Adipose tissue (tissue), 3 donors: ENCODE results near the gene TSPAN10. TPM values are rescaled to one million over a fixed set of nuclear protein-coding genes. Genes with fewer than 3 reads are reported as not detected.
"Not testable (repeated sequence)": the region's sequence is repeated elsewhere in the genome, so short reads cannot be mapped to it uniquely, and the experiment has no call there.

Source experiments
- H3K27ac ChIP-seq: one replicate; pipeline ENCODE4 v1.5.1; 2013; ENCODE audit warnings: low read depth, low read length
- WGBS, 3 donors: extraction: QIAGEN DNeasy Blood & Tissue Kit; methylation state at CpG; one replicate each; pipeline ENCODE4 v1.1.7; 2013; 5-methylcytosine and 5-hydroxymethylcytosine counted together
- polyA plus RNA-seq, 3 donors: library from polyadenylated mRNA; stranded (reverse); fragments of 200-250 nt; gene quantifications; one replicate each; pipeline ENCODE4 v1.2.3, GENCODE V29; 2013
- donor health status: healthy with polysubstance abuse.
- donor health status: Bipolar disorder and iron deficiency.
- donor health status: healthy.

TSPAN10 gene
- 1 to 10 TPM in 1 of 3 donors, under 1 TPM in 2; 0.79 to 1.3 (median 0.86) TPM for polyA plus RNA-seq

DNA sequence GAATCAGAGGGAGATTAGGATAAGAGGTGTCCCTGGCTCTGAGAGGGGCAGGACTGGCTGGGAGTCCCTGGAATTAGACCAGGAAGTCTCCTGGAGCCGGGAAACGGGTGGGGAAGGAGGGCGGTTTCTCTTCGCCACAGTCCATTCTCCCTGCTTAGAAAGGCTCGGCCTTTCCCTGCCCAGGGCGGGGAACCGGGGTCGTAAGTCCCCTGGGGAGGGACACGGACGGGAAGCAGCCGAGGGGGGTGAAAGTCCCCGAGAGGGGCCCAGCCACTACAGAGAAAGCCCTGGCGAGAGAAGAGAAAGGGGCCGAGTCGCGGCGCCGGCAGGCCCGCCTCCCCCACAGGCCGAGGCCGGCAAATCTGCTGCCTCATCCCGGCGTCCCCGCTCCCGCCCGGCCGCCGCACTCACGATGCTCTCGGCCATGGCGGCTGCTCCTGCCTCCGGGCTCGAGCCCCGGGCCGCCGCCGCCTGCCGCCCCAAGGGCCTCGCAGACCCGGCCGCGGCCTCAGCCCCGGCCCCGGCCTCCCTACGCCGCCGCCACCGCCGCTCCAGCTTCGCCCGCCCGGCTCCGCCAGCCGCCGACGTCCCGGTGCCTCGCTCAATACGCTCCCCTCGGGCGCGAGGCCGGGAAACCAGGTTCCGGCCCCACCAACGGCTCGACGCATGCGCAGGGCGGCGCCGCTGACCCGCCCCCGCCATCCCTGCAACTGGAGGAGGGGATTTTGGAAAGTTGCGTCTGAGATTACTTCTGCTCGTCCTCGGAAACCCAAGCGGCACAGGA lies at the start of gene TSPAN10, which contains the start of gene NPLOC4:
TSPAN10 (plus strand) TSS at position 692 of the 784 bp plus-strand sequence. CDS start 5,217 bp downstream, outside the sequence.
NPLOC4 (minus strand) TSS at position 608 of the 784 bp plus-strand sequence; CDS start at position 426, 182 bp downstream.
- peak within 1 kb of the TSS; percentile 5 for H3K27ac ChIP-seq
- 0% methylated on average over 47 to 77 of the region's 77 CpGs for WGBS, 3 donors

DNA sequence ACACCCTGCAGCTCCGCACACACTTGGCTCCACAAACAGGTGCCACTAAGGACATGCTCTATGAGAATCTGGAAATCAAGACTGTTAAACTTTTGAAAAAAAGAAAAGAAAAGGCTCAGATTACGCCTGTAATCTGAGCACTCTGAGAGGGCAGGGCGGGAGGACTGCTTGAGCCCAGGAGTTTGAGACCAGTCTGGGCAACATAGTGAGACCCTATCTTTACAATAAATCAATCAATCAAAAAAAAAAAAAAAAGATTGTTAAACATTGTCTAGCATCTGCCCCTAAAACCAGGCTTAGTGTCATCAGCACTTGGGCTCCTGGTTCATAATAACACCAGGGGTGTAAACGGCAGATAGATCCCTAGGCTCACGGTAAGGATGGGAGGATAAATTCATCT lies 47.4 kb upstream of the TSPAN10 start:
- WGBS, 3 donors = 93 to 97% (median 94%) methylated on average over 5 of the region's 5 CpGs
- H3K27ac ChIP-seq = no peak overlapping the region

DNA sequence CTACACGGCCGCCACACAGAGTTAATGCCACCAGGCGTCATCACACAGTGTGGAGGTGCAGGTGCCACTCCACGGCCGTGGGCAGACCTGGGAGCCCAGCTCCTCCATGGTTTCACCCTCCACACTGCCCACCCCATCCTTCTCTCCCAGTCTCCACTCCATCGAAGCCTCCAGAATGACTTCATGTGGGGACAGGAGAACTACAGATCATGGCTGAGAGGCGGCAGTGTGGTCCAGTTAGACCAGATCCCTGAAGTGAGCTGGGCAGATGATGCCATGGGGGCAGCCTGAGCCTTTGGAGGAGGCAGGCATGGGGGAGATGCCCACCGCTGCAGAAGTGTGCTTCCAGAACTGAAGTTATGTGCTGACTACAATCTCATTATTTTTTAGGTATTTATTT lies 46.9 kb upstream of the TSPAN10 start:
- H3K27ac ChIP-seq = no peak overlapping the region
- WGBS, 3 donors = 91 to 95% (median 92%) methylated on average over 8 of the region's 8 CpGs

DNA sequence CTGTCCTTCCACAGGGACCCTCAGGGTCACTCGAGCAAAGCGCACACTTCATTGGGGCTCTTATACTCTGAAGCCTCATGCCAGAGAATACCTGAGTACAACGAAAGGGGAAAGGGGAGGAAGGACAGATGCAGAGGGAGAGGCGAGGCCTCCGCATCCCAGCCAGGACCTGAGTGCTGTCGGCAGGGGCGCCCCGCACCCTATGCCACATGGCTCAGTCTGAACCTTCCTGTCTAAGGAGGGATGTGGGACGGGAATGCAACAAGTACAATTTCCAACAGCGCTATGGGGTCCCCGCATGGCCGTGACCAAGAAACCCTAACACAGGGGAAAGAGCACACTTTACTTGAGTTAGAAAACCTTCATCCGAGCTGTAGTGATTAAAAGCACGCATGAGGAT lies 45.0 kb upstream of the TSPAN10 start:
- H3K27ac ChIP-seq = no peak overlapping the region
- WGBS, 3 donors = 93 to 95% (median 94%) methylated on average over 14 of the region's 14 CpGs

DNA sequence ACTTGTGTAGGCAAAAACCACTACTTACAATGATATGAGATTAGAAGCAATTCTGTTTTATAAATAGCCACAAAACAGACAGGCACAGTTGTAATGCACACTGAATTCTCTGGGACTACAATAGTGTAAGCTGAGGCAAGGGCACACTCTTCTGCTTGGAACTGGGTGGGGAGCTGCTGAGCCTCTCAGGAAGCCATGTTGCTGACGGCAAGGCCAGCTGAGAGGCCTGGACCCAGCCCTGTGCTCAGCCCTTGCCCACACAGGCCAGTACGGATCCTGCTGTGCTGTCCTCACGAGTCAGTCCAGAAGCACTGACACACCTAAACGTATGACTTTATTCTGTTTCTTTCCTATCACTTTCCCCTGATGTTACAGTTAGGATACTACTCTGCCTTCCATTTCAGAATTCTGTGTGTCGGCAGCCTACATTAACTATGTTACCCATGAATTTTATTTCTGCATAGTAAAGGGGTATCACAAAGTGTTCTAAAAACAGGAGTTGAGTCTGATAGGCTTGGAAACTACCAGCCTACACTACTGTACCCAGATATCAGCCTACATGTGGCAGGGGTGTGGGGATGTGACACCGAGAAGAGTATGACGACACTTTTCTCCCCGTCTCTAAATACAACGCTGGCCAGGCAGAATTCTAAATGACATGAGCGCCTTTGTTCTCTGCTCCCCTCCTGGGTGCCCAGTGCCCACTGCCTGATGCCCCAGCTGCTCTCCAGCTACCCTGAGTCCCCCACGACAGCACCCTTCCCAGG lies 43.7 kb upstream of the TSPAN10 start:
- H3K27ac ChIP-seq = no peak overlapping the region
- 90 to 94% (median 93%) methylated on average over 11 of the region's 11 CpGs for WGBS, 3 donors

DNA sequence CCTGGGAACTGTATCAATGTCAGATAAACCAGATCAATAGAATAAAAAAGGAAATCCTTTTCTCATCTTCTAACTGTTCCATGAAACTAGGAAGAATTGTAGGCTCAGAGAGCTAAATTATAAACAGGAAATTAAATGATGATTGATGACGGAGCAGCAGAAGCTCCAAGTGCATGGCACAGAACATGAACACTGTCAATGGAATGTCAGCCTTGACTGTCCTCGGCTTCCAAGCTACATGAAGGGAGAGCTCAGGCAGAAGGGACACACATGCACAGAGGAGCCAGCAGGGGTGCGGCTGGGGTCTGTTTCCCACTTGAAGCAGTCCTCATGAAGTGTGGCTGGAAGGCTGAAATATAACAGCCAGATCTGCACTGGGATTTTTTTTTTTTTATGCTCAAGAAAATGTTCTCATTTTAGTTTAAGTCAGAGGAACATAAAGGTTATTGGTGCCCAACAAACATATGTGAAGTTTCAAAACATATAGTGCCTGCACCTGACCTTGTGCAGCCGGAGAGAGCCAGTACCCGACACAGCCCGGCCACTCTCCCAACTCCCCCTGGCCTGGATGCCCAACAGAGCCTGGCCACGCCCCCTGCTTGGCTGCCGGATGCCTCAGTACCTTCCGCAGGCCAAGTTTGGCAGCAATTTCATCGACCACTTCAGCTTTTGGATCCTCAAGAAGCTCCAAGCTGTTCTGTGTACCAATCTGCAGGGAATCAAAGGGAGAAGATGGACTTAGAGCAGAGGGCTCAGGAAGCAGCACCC lies 37.1 kb upstream of the TSPAN10 start:
- 45 to 74% (median 72%) methylated on average over 10 of the region's 10 CpGs for WGBS, 3 donors
- no peak overlapping the region for H3K27ac ChIP-seq

DNA sequence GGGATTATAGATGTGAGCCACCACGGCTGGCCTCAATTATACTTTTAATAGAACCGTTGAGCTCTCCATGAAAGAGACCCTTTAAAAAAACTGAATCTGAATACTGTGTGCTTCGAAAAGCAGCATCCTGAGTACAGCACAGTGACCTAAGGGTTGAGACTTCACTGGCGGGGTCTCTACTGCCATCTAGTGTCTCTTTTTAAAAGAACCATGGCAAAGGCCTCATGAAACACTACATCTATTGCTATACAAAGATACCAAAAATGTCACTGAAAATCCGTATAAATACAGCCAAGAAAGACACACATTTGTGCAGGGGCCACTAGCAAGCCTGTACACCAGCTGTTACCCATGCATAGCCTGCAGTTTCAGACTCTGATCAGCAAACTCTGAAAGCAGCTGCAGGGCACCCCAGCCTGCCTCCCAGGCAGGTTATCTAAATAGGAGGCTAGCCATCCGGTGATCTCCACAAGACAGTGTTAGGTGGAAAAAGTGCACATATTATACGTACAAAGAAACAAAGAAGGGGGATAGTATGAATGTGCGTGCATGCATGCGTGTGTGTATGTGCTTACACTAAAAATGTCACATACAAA lies 35.4 kb upstream of the TSPAN10 start:
- WGBS, 3 donors = 33 to 42% (median 41%) methylated on average over 9 of the region's 9 CpGs
- no peak overlapping the region for H3K27ac ChIP-seq

DNA sequence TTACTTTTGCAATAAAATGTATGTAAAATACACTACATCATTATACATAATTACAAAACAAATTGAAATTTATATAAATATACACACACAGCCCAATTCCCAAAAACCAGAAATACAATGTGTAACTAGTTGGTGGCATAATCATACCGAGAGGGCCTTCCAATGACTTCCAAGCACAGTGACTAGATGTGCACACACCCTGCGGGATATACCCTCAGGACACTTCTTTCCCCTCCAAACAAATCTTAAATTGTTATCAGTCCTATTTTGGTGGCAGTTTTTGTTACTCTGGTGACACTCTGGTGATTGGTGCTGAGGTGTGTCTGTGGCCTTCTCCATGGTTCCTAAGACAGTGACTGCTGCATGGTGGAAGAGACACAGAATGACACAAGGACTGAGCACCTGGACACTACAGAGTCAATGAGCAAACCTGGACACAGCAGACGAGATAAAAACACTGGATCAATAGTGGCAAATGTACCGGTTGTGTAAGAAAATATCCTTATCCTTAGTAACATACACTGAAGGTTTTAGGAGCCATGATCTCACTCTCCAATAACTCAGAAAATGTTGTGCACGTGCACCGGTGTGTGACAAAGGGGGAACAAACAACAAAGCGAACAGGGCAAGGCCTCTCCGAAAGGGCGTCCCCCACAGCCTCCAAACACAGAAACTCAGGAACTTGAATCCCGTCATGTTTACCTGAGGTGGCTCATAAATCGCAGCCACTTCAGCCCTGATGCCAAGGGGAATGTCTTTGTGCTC lies 33.0 kb upstream of the TSPAN10 start:
- no peak overlapping the region for H3K27ac ChIP-seq
- WGBS, 3 donors = 74 to 90% (median 90%) methylated on average over 11 of the region's 11 CpGs

DNA sequence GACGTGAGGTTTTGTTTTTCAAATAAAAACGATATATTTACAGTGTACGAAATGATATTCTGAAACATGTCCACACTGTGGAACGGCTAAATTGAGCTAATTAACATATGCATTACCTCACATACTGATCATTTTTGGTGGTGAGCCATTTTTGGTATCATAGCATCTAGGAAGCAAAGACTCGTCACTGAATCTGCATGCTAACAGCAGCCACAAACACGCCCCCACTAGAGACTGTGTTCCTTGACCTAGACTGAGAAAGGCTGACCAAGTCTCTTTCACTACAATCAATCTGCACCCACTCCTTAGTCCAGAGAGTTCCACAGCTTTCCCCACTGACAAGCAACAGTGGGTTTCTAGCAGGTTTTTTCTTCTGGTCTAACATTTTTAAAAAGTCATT lies 29.6 kb upstream of the TSPAN10 start:
- 78 to 87% (median 78%) methylated on average over 6 of the region's 6 CpGs for WGBS, 3 donors
- no peak overlapping the region for H3K27ac ChIP-seq

DNA sequence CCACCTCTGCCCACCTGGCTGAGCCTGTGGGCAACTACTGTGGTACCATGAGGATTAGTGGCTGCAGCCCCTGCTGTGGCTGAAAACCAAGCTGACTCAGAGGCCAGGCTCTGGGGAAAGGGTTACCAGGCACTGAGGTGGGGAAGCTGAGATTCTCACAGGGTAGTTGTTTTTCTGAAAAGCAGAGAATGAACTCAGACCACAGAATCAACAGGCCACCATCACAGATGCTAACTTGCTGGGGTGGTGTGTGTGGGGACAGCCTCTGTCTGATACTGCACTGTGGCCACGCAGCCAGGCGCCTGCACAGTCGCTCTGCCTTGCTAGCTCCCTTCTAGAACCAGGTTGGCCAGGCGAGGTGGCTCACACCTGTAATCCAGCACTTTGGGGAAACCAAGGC lies 28.9 kb upstream of the TSPAN10 start:
- WGBS, 3 donors = 96 to 98% (median 97%) methylated on average over 4 of the region's 4 CpGs
- H3K27ac ChIP-seq = no peak overlapping the region

DNA sequence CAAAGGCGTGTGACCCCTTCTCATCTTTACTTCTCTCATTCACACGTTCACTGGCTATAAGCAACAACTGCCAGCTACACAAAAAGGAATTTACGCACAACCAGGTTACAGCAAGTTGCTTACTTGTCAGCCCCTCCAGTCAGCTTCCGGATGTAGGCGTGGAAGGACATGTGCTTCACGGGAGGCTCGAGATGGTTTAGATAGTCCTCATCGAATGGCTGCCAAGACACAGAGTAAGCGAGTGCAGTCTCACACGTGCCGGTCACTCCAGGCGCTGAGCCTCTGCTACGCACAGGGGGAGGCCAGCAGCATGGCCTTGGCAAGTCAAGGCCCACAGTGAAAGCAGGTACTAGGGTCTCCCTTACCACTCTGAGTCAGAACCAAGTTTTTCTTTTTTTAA lies 28.4 kb upstream of the TSPAN10 start:
- 92 to 93% (median 92%) methylated on average over 13 of the region's 13 CpGs for WGBS, 3 donors
- no peak overlapping the region for H3K27ac ChIP-seq

DNA sequence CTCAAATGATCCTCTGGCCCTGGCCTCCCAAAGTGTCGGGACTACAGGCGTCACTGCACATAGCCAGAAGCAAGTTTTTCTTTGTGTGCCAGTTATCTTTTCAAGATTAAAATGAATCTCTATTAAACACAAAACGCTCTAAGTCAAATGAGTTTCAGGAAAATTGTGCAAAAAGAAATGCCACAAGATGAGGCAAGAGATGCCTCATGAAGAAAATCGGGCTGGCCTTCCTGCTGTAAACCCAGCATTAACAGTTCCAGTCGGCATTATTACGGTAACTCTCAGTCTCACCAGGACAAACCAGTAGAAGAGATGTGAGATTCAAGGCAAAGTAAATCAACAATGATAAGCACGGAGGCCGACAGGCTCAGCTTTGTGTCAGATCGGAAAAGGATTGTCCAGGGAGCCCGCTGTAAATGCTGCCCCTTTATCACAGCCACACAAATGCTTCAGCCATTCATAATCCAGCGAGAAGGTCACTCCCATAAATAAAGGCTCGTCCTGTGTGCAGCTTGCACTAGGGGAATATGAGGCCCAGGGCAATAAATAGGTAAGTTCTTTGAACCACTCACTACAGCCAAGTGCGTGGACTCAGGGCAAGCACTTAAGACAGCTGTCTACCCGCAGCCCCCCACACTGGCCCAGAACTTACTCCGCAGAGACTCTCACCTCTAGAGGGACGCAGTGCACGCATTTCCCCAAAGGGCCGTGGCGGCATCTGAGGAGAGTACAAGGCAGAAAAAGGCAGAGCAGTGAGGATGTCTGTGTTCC lies 27.3 kb upstream of the TSPAN10 start:
- 75 to 92% (median 79%) methylated on average over 19 of the region's 19 CpGs for WGBS, 3 donors
- H3K27ac ChIP-seq = no peak overlapping the region

DNA sequence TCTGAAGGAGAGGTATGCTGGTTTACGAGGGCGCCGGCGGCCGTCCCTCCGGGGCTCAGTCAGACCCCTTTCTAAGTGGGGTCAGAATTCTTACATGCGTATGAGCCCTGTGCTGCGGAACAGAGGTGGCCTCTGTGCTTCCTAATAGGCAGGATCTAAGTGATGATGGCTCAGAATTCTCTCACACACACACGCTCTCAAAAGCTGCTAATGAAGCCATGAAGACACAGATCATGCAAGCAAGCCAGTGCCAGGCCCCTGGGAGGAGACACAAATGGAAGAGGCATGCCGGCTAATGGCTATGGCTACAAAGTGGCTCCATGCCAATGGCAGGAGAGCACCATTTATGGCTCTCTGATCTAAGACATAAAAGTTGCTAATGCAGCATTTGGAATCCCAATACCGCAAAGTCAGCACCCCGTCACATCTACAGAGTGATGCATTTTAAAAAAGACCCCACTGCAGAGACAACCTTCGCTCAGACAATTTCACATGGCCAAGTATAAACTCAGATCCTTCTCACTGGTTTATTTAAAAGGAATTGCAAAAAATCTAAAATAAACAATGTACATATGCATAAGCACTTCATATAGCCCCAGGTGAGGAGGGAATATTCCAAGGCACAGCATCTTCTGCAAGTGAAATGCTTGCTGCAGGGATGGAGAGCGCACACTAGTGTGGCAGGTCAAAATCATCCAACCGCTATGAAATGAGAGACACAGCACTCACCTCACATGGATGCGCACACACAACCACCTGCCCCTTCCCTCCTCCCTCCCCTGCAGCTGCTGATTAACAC lies 24.6 kb upstream of the TSPAN10 start:
- no peak overlapping the region for H3K27ac ChIP-seq
- 88 to 91% (median 89%) methylated on average over 16 of the region's 16 CpGs for WGBS, 3 donors

DNA sequence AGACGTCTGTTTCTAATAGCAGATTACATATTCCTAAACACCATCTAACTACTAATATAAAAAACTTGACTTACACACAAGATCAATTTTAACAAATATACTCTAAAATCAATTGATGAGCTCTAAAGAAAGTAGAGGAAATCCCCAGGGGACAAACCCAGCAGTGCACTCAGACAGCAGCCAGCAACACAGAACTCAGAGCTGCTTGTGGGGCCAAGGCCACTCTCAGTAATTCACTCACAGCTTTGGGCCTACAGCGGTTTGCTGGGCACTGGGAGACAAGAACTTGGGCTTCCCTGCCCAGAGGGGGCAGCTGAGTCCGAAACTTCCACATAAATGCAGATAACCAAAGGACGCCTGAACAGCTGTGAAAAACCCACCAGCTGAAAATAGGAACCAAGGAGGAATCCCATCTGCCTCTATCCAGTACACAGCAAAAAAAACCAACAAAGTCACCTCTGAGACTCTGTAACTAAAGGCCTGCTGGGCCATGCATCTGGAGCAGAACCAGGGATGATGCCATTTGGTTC lies 21.5 kb upstream of the TSPAN10 start:
- 86 to 93% (median 89%) methylated on average over 4 of the region's 4 CpGs for WGBS, 3 donors
- no peak overlapping the region for H3K27ac ChIP-seq

DNA sequence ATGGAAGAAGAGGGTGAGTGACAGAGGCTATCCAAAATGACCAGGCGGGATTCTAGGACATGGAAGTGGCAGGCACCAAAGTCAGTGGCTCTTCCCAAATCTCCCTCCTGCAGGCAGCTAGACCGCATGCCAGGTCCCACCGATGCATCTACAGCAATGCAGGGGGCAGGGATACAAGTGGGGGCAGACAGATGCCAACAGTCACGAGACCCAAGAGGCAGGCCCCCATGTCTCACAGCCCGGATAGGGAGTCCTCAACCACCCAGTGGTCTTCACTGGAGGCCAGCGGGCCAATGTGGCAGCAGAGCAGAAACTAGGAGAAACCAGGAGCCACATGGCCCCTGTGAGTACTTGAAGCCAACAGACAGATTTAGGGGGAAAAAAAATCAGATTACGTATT lies 20.1 kb upstream of the TSPAN10 start:
- no peak overlapping the region for H3K27ac ChIP-seq
- 42 to 65% (median 58%) methylated on average over 7 of the region's 7 CpGs for WGBS, 3 donors

DNA sequence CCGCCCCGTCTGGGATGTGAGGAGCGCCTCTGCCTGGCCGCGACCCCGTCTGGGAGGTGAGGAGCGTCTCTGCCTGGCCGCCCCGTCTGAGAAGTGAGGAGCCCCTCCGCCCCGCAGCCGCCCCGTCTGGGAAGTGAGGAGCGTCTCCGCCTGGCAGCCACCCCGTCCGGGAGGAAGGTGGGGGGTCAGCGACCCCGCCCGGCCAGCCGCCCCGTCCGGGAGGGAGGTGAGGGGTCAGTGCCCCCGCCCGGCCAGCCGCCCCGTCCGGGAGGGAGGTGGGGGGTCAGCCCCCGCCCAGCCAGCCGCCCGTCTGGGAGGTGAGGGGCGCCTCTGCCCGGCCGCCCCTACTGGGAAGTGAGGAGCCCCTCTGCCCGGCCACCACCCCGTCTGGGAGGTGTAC lies 18.7 kb upstream of the TSPAN10 start:
- not testable (repeated sequence) for H3K27ac ChIP-seq
- 96 to 100% (median 97%) methylated on average over 10 to 26 of the region's 36 CpGs for WGBS, 3 donors
